ENCODE data around the gene KCNIP1.

DNA sequence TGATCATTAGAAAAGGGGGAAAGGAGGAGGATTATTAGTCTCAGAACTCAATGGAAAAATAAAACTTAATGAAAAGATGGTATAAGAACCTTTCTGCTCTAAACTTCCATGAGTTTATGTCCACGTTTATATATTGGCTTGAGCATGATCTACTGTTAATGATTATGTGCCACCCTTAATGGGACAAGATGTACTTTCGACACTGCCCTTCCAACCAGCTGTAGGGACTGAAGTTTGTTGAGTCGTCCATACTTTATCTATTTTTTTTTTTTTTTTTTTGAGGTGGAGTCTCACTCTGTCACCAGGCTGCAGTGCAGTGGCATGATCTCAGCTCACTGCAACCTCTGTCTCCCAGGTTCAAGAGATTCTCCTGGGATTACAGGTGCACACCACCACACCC lies 254.7 kb downstream of the KCNIP1 start:
- TF ChIP-seq CTCF (IDR thresholded peaks at IDR 0.05): no peak
- TF ChIP-seq POLR2A (IDR thresholded peaks at IDR 0.05): no peak

All from heart left ventricle (tissue), 13 donors.